ENCODE results near the gene FMN2. TPM values are rescaled to one million over a fixed set of nuclear protein-coding genes. Genes with fewer than 3 reads are reported as not detected.

The FMN2 gene
- polyA plus RNA-seq, 2 of the 4 experiments (the other 2 are of a cell fraction) = 2.8 to 4.2 TPM

DNA sequence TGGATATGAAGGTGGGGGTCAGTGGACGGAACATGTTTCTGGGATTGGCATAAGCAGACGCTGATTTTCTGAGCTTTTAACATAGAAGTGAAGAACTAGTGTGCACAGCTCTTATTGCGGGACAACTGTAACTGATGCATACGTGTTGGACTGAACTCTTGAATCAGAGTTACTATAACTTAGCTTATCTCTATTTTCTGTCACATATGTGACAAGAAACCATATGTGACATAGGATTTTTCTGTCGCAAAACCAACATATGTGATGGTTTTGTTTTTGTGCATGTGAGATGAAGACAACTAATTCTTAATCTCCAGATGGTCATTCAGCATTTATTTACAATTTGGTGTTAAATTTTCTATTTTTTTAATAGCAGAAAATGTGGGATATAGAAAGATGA lies 270.4 kb downstream of the FMN2 start:
- no peak overlapping the region for H3K4me3 ChIP-seq
- FAIRE-seq (no peak), DNase-seq (ENCODE audit: low read depth in 1 of 2, low spot score in 1 of 2) (no peak), ATAC-seq (no peak)
- no peak overlapping the region for H3K27ac ChIP-seq
- H3K4me1 ChIP-seq = no peaks in the 10 kb centered on the region
- ChIA-PET CTCF (no interaction called here), POLR2A (no interaction called here)
- H3K9me3 ChIP-seq = no peaks in the 10 kb centered on the region
- TF ChIP-seq CHD2 (IDR thresholded peaks at IDR 0.05; ENCODE audit: low read length, partially characterized antibody) (no peak), FOSB (CRISPR knock-in tag; IDR thresholded peaks at IDR 0.05) (no peak), EP300 (IDR thresholded peaks at IDR 0.05) (no peak), HOXB5 (CRISPR knock-in tag; IDR thresholded peaks at IDR 0.05) (no peak), HOXA7 (CRISPR knock-in tag; IDR thresholded peaks at IDR 0.05) (no peak), CBX8 (IDR thresholded peaks at IDR 0.05) (no peak), NPAS2 (CRISPR knock-in tag; IDR thresholded peaks at IDR 0.05; ENCODE audit: borderline replicate concordance) (no peak), MYC (IDR thresholded peaks at IDR 0.05; ENCODE audit: borderline replicate concordance, low read length) (no peak), HEYL (CRISPR knock-in tag; IDR thresholded peaks at IDR 0.05) (no peak), RNF2 (IDR thresholded peaks at IDR 0.05; ENCODE audit: borderline replicate concordance, low read depth) (no peak), JUNB (IDR thresholded peaks at IDR 0.05) (no peak), EHF (CRISPR knock-in tag; IDR thresholded peaks at IDR 0.05) (no peak), TP53 (CRISPR knock-in tag; IDR thresholded peaks at IDR 0.05) (no peak), NR3C1 (IDR thresholded peaks at IDR 0.05) (no peak), ZNF302 (CRISPR knock-in tag; IDR thresholded peaks at IDR 0.05) (no peak)
- TF ChIP-seq, protein P1, sequence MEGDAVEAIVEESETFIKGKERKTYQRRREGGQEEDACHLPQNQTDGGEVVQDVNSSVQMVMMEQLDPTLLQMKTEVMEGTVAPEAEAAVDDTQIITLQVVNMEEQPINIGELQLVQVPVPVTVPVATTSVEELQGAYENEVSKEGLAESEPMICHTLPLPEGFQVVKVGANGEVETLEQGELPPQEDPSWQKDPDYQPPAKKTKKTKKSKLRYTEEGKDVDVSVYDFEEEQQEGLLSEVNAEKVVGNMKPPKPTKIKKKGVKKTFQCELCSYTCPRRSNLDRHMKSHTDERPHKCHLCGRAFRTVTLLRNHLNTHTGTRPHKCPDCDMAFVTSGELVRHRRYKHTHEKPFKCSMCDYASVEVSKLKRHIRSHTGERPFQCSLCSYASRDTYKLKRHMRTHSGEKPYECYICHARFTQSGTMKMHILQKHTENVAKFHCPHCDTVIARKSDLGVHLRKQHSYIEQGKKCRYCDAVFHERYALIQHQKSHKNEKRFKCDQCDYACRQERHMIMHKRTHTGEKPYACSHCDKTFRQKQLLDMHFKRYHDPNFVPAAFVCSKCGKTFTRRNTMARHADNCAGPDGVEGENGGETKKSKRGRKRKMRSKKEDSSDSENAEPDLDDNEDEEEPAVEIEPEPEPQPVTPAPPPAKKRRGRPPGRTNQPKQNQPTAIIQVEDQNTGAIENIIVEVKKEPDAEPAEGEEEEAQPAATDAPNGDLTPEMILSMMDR (IDR thresholded peaks at IDR 0.05) = no peak
- H3K4me2 ChIP-seq = no peak overlapping the region
- 96% methylated on average over 5 of the region's 5 CpGs for WGBS (ENCODE audit: missing lambda C conversion rate)

DNA sequence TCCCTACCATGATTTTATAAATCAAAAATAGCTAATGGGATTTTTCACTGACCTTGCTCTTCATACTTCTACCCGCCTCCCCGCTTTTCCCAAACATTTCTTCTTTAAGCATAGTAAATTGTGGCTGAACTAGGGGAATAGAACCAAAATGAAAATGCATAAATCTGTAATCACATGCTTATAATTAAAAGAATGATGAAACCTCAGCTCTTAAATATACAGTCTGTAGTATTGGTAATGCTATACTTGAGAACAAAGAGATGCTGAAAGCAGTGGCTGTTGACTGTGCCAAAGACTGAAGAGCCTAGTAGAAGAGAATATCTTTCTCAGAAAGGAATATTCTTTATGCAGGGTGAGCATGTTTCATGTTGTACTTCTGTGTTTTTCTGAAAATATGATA lies 271.1 kb downstream of the FMN2 start:
- CTCF ChIA-PET = no interaction called here
- H3K9me3 ChIP-seq = no peaks in the 10 kb centered on the region
- H3K27ac ChIP-seq = no peak overlapping the region
- TF ChIP-seq, protein P2, sequence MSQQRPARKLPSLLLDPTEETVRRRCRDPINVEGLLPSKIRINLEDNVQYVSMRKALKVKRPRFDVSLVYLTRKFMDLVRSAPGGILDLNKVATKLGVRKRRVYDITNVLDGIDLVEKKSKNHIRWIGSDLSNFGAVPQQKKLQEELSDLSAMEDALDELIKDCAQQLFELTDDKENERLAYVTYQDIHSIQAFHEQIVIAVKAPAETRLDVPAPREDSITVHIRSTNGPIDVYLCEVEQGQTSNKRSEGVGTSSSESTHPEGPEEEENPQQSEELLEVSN (IDR thresholded peaks at IDR 0.05; ENCODE audit: borderline replicate concordance, low read depth) = no peak
- no peak for TF ChIP-seq HEYL (CRISPR knock-in tag; IDR thresholded peaks at IDR 0.05)
- no peak for TF ChIP-seq FOSB (CRISPR knock-in tag; IDR thresholded peaks at IDR 0.05)
- no peak for TF ChIP-seq EP300 (IDR thresholded peaks at IDR 0.05)
- no peak for TF ChIP-seq HOXA7 (CRISPR knock-in tag; IDR thresholded peaks at IDR 0.05)
- TF ChIP-seq RNF2 (IDR thresholded peaks at IDR 0.05; ENCODE audit: borderline replicate concordance, low read depth) = no peak
- TF ChIP-seq, protein P3, sequence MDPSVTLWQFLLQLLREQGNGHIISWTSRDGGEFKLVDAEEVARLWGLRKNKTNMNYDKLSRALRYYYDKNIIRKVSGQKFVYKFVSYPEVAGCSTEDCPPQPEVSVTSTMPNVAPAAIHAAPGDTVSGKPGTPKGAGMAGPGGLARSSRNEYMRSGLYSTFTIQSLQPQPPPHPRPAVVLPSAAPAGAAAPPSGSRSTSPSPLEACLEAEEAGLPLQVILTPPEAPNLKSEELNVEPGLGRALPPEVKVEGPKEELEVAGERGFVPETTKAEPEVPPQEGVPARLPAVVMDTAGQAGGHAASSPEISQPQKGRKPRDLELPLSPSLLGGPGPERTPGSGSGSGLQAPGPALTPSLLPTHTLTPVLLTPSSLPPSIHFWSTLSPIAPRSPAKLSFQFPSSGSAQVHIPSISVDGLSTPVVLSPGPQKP (IDR thresholded peaks at IDR 0.05; ENCODE audit: low read depth, low read length) = no peak
- TF ChIP-seq, protein P4, sequence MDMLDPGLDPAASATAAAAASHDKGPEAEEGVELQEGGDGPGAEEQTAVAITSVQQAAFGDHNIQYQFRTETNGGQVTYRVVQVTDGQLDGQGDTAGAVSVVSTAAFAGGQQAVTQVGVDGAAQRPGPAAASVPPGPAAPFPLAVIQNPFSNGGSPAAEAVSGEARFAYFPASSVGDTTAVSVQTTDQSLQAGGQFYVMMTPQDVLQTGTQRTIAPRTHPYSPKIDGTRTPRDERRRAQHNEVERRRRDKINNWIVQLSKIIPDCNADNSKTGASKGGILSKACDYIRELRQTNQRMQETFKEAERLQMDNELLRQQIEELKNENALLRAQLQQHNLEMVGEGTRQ (IDR thresholded peaks at IDR 0.05) = no peak
- no peak for TF ChIP-seq CHD4 (IDR thresholded peaks at IDR 0.05; ENCODE audit: borderline replicate concordance)
- TF ChIP-seq JUN (IDR thresholded peaks at IDR 0.05) = no peak
- no peak for TF ChIP-seq ZNF302 (CRISPR knock-in tag; IDR thresholded peaks at IDR 0.05)
- TF ChIP-seq RAD21 (conservative IDR thresholded peaks at IDR 0.05 in 1 of 2, IDR thresholded peaks at IDR 0.05 in 1 of 2) = no peak
- DNase-seq (ENCODE audit: low read depth in 1 of 2, low spot score in 1 of 2) (no peak), FAIRE-seq (no peak), ATAC-seq (no peak)
- H3K4me2 ChIP-seq = no peak overlapping the region
- H3K4me3 ChIP-seq = no peak overlapping the region
- H3K4me1 ChIP-seq = no peaks in the 10 kb centered on the region
- 85% methylated on average over 2 of the region's 2 CpGs for WGBS (ENCODE audit: missing lambda C conversion rate)
- POLR2A ChIA-PET = no interaction called here
